Sigmoid colon (tissue), 7 donors: Measurements from ENCODE around the gene KCNAB1. TPM values are rescaled to one million over a fixed set of nuclear protein-coding genes. Genes with fewer than 3 reads are reported as not detected.

Experiments
- DNase-seq: peaks from one replicate; pipeline ENCODE4 v3.0.0-alpha.2; 2019
- H3K27ac ChIP-seq, 4 donors: fragments of 200-600 bp; sonication (generic); one replicate each; pipeline ENCODE4 v1.5.1; 2016 to 2019; ENCODE audit warnings: mild to moderate bottlenecking in 1 of 4
- H3K27me3 ChIP-seq, 3 donors: fragments of 200-600 bp; sonication (generic); one replicate each; pipeline ENCODE4 v1.5.1; 2019; ENCODE audit warnings: mild to moderate bottlenecking in 1 of 3
- H3K36me3 ChIP-seq, 4 donors: fragments of 200-600 bp; sonication (generic); one replicate each; pipeline ENCODE4 v1.5.1; 2016 to 2019
- H3K4me1 ChIP-seq, 4 donors: fragments of 200-600 bp; sonication (generic); one replicate each; pipeline ENCODE4 v1.5.1; 2017 to 2019
- H3K4me3 ChIP-seq, 4 donors: fragments of 200-600 bp; sonication (generic); one replicate each; pipeline ENCODE4 v1.5.1; 2017 to 2019; ENCODE audit warnings: mild to moderate bottlenecking in 2 of 4, moderate library complexity in 1 of 4
- H3K9me3 ChIP-seq, 4 donors: fragments of 200-600 bp in 3 of 4; sonication (generic) in 3 of 4; one replicate each; pipeline versions ENCODE4 v1.5.1 to v1.6.1; 2013 to 2019
- CTCF ChIP-seq, 4 experiments: fragments of 450-650 bp in 3 of 4; fragments of 200-600 bp in 1 of 4; IDR thresholded peaks; one replicate each; pipeline ENCODE4 v1.5.1; 2016 to 2019; ENCODE audit warnings: antibody characterized with exemption in 4 of 4, mild to moderate bottlenecking in 3 of 4, moderate library complexity in 2 of 4
- EP300 ChIP-seq, 4 donors: sonication (generic); formaldehyde crosslinking; IDR thresholded peaks; one replicate each; pipeline ENCODE4 v1.6.1; 2017; ENCODE audit warnings: antibody characterized with exemption in 4 of 4
- POLR2A ChIP-seq, 2 donors: fragments of 450-650 bp; IDR thresholded peaks; one replicate each; pipeline ENCODE4 v1.6.1; 2016; ENCODE audit warnings: antibody characterized with exemption in 2 of 2, mild to moderate bottlenecking in 2 of 2, moderate library complexity in 2 of 2
- POLR2AphosphoS5 ChIP-seq, 4 donors: sonication (generic); formaldehyde crosslinking; IDR thresholded peaks; one replicate each; pipeline ENCODE4 v1.6.1; 2017; ENCODE audit warnings: antibody characterized with exemption in 4 of 4
- WGBS, 2 donors: extraction: QIAGEN DNeasy Blood & Tissue Kit; methylation state at CpG; one replicate each; pipeline ENCODE4 v1.1.7; 2013; 5-methylcytosine and 5-hydroxymethylcytosine counted together
- intact Hi-C: fragments of 100-400 bp; cut with DNase I; formaldehyde crosslinking; loops from one replicate; pipeline ENCODE4 v1.15.1; 2023
- polyA plus RNA-seq, 3 donors: library from polyadenylated mRNA; stranded (reverse); fragments of 200-250 nt; gene quantifications; one replicate each; pipeline ENCODE4 v1.2.3, GENCODE V29; 2013
- total RNA-seq, 4 donors: library from RNA; depleted of rRNA; stranded (reverse); fragments of >200 nt; gene quantifications; one replicate each; pipeline ENCODE4 v1.1.0, GENCODE V29; 2016
- donor health status: healthy with polysubstance abuse.
- donor health status: Bipolar disorder and iron deficiency.
- donor health status: healthy.

The KCNAB1 gene
- total and polyA plus RNA-seq, 7 donors, result 1.2 to 5.0 (median 4.3) TPM; not detected in 2

- no peak for DNase-seq
- no peaks in the 10 kb centered on the region for H3K36me3 ChIP-seq
- TF ChIP-seq POLR2A (IDR thresholded peaks at IDR 0.05), result no peak
- no peak for TF ChIP-seq POLR2AphosphoS5 (IDR thresholded peaks at IDR 0.05)
- no peak for TF ChIP-seq CTCF (IDR thresholded peaks at IDR 0.05)
- TF ChIP-seq EP300 (IDR thresholded peaks at IDR 0.05), result no peak
- H3K4me3 ChIP-seq, result no peak overlapping the region
- no peaks in the 10 kb centered on the region for H3K9me3 ChIP-seq
- H3K4me1 ChIP-seq, result peaks cover 0 to 72% (median 46%) of the 10 kb centered on the region in 4 donors
- no peaks in the 10 kb centered on the region for H3K27me3 ChIP-seq
- intact Hi-C loops, result no loop called here
- WGBS, 2 donors, result 87 to 91% methylated on average over 10 of the region's 10 CpGs
- peak overlapping the region in 3 of 4 donors; percentile 75 to 85 (median 79) for H3K27ac ChIP-seq
Observed at GRCh38 chr3:156445117-156446090, 325.0 kb downstream of the KCNAB1 start.

- H3K4me3 ChIP-seq, result no peak overlapping the region
- DNase-seq, result no peak
- peak overlapping the region in 1 of 4 donors; percentile 14 for H3K27ac ChIP-seq
- no peaks in the 10 kb centered on the region for H3K27me3 ChIP-seq
- intact Hi-C loops, result no loop called here
- H3K9me3 ChIP-seq, result no peaks in the 10 kb centered on the region
- WGBS, 2 donors, result 23 to 49% methylated on average over 1 of the region's 1 CpG
- peaks cover 0 to 62% (median 31%) of the 10 kb centered on the region in 4 donors for H3K4me1 ChIP-seq
- TF ChIP-seq POLR2AphosphoS5 (IDR thresholded peaks at IDR 0.05), result no peak
- peak in 1 of 4 experiments; percentile 27 for TF ChIP-seq CTCF (IDR thresholded peaks at IDR 0.05)
- H3K36me3 ChIP-seq, result no peaks in the 10 kb centered on the region
Observed at GRCh38 chr3:156448300-156448699, 327.9 kb downstream of the KCNAB1 start.

GRCh38 chr3:156449710-156450574 is 329.6 kb downstream of the KCNAB1 start:
- Histone ChIP-seq H3K9me3 (no peaks in the 10 kb centered on the region), H3K4me3 (no peak overlapping the region), H3K27me3 (no peaks in the 10 kb centered on the region), H3K4me1 (peaks cover 0 to 48% (median 16%) of the 10 kb centered on the region in 4 donors), H3K36me3 (no peaks in the 10 kb centered on the region), H3K27ac (no peak overlapping the region)
- intact Hi-C loops, result no loop called here
- WGBS, 2 donors, result 51 to 58% methylated on average over 2 of the region's 2 CpGs
- TF ChIP-seq CTCF (IDR thresholded peaks at IDR 0.05), result peak in 3 of 4 experiments; percentile 11 to 24 (median 16)
- TF ChIP-seq POLR2A (IDR thresholded peaks at IDR 0.05), result no peak
- TF ChIP-seq EP300 (IDR thresholded peaks at IDR 0.05), result no peak
- no peak for DNase-seq

- no peak for DNase-seq
- H3K36me3 ChIP-seq, result no peaks in the 10 kb centered on the region
- H3K9me3 ChIP-seq, result no peaks in the 10 kb centered on the region
- H3K4me3 ChIP-seq, result no peak overlapping the region
- H3K4me1 ChIP-seq, result peaks cover 0 to 45% (median 33%) of the 10 kb centered on the region in 4 donors
- H3K27ac ChIP-seq, result no peak overlapping the region
- intact Hi-C loops, result no loop called here
- no peaks in the 10 kb centered on the region for H3K27me3 ChIP-seq
- TF ChIP-seq POLR2AphosphoS5 (IDR thresholded peaks at IDR 0.05) (no peak), EP300 (IDR thresholded peaks at IDR 0.05) (no peak), POLR2A (IDR thresholded peaks at IDR 0.05) (no peak), CTCF (IDR thresholded peaks at IDR 0.05) (no peak)
- 85 to 88% methylated on average over 4 of the region's 4 CpGs for WGBS, 2 donors
Observed at GRCh38 chr3:156455839-156456238, 335.5 kb downstream of the KCNAB1 start.
